Thymus (tissue), 11 donors: ENCODE results near the gene ENGASE. TPM values are rescaled to one million over a fixed set of nuclear protein-coding genes. Genes with fewer than 3 reads are reported as not detected.
"Not testable (repeated sequence)": the region's sequence is repeated elsewhere in the genome, so short reads cannot be mapped to it uniquely, and the experiment has no call there.

Source experiments
- DNase-seq, 9 donors: peaks; one replicate each; pipeline ENCODE4 v3.0.0-alpha.2; 2013; ENCODE audit warnings: low spot score in 9 of 9, low read depth in 6 of 9, missing footprints in 1 of 9
- H3K27ac ChIP-seq, 2 donors: one replicate each; pipeline ENCODE4 v1.5.1; 2013; ENCODE audit warnings: control low read depth in 1 of 2, low read depth in 1 of 2, low read length in 1 of 2, mild to moderate bottlenecking in 1 of 2, moderate library complexity in 1 of 2
- H3K27me3 ChIP-seq, 2 donors: one replicate each; pipeline ENCODE4 v1.5.1; 2013; ENCODE audit warnings: low read length in 1 of 2; ENCODE audit not compliant: control insufficient read depth in 2 of 2, insufficient read depth in 1 of 2
- H3K36me3 ChIP-seq, 2 donors: one replicate each; pipeline ENCODE4 v1.5.1; 2013; ENCODE audit warnings: low read length in 1 of 2, mild to moderate bottlenecking in 1 of 2, moderate library complexity in 1 of 2; ENCODE audit not compliant: control insufficient read depth in 2 of 2, insufficient read depth in 2 of 2
- H3K4me1 ChIP-seq, 2 donors: one replicate each; pipeline ENCODE4 v1.5.1; 2013; ENCODE audit warnings: low read length in 2 of 2; ENCODE audit not compliant: control insufficient read depth in 2 of 2, insufficient read depth in 2 of 2
- H3K4me3 ChIP-seq, 2 donors: one replicate each; pipeline ENCODE4 v1.5.1; 2013; ENCODE audit warnings: low read length in 2 of 2, control low read depth in 1 of 2, mild to moderate bottlenecking in 1 of 2
- H3K9me3 ChIP-seq, 2 donors: one replicate each; pipeline ENCODE4 v1.5.1; 2013; ENCODE audit warnings: low read length in 1 of 2, mild to moderate bottlenecking in 1 of 2; ENCODE audit not compliant: control insufficient read depth in 2 of 2, insufficient read depth in 1 of 2
- WGBS: extraction: QIAGEN DNeasy Blood & Tissue Kit; methylation state at CpG from one replicate; pipeline ENCODE4 v1.1.7; 2013; 5-methylcytosine and 5-hydroxymethylcytosine counted together
- polyA plus RNA-seq: library from polyadenylated mRNA; stranded (reverse); fragments of 200-250 nt; gene quantifications from one replicate; pipeline ENCODE4 v1.2.3, GENCODE V29; 2013
- total RNA-seq: library from RNA; stranded (reverse); fragments of 120-200 nt; gene quantifications from one replicate; pipeline ENCODE4 v1.2.4, GENCODE V29; 2013
- donor health status: healthy.

Gene ENGASE
- total and polyA plus RNA-seq, 2 donors, result 11.2 to 71.1 TPM

- no peak overlapping the region for H3K27ac ChIP-seq
- H3K4me3 ChIP-seq, result no peak overlapping the region
- peaks cover 5 to 16% of the 10 kb centered on the region in 2 donors for H3K4me1 ChIP-seq
- 96% methylated on average over 16 of the region's 16 CpGs for WGBS
- H3K36me3 ChIP-seq, result no peaks in the 10 kb centered on the region
- no peaks in the 10 kb centered on the region for H3K9me3 ChIP-seq
- peaks cover 2 to 70% of the 10 kb centered on the region in 2 donors for H3K27me3 ChIP-seq
- no peak for DNase-seq
Measured at GRCh38 chr17:79029327-79030009, 45.2 kb upstream of the ENGASE start.

- H3K4me3 ChIP-seq, H3K9me3 ChIP-seq, DNase-seq, H3K4me1 ChIP-seq, H3K27ac ChIP-seq, H3K36me3 ChIP-seq: not testable (repeated sequence)
- WGBS, result 98% methylated on average over 12 of the region's 12 CpGs
- H3K27me3 ChIP-seq, result peaks cover 2 to 58% of the 10 kb centered on the region in 2 donors
Measured at GRCh38 chr17:79030636-79031035, 44.0 kb upstream of the ENGASE start.

- H3K36me3 ChIP-seq, result no peaks in the 10 kb centered on the region
- DNase-seq, result no peak
- no peak overlapping the region for H3K4me3 ChIP-seq
- H3K9me3 ChIP-seq, result no peaks in the 10 kb centered on the region
- no peak overlapping the region for H3K27ac ChIP-seq
- H3K4me1 ChIP-seq, result peaks cover 0 to 5% of the 10 kb centered on the region in 2 donors
- WGBS, result 96% methylated on average over 26 of the region's 26 CpGs
- H3K27me3 ChIP-seq, result peaks cover 0 to 42% of the 10 kb centered on the region in 2 donors
Measured at GRCh38 chr17:79031996-79032875, 42.4 kb upstream of the ENGASE start.

GRCh38 chr17:79033046-79033616 is 41.5 kb upstream of the ENGASE start:
- Histone ChIP-seq H3K27ac (no peak overlapping the region), H3K36me3 (no peaks in the 10 kb centered on the region)

GRCh38 chr17:79033741-79034501 is 40.7 kb upstream of the ENGASE start:
- Histone ChIP-seq H3K27ac (no peak overlapping the region), H3K4me3 (no peak overlapping the region), H3K36me3 (no peaks in the 10 kb centered on the region), H3K27me3 (peaks cover 0 to 25% of the 10 kb centered on the region in 2 donors), H3K4me1 (no peaks in the 10 kb centered on the region), H3K9me3 (no peaks in the 10 kb centered on the region)
- no peak for DNase-seq
- 93% methylated on average over 28 of the region's 28 CpGs for WGBS

More at GRCh38 chr17:79033046-79033616, 41.5 kb upstream of the ENGASE start:
- no peak overlapping the region for H3K4me3 ChIP-seq
- H3K9me3 ChIP-seq, result no peaks in the 10 kb centered on the region
- H3K27me3 ChIP-seq, result peaks cover 0 to 33% of the 10 kb centered on the region in 2 donors
- WGBS, result 97% methylated on average over 9 of the region's 9 CpGs
- H3K4me1 ChIP-seq, result no peaks in the 10 kb centered on the region
- no peak for DNase-seq

- H3K27me3 ChIP-seq, result peaks cover 0 to 14% of the 10 kb centered on the region in 2 donors
- H3K4me1 ChIP-seq, result no peaks in the 10 kb centered on the region
- DNase-seq, result no peak
- no peaks in the 10 kb centered on the region for H3K36me3 ChIP-seq
- WGBS, result 83% methylated on average over 8 of the region's 8 CpGs
- no peak overlapping the region for H3K27ac ChIP-seq
- no peak overlapping the region for H3K4me3 ChIP-seq
- no peaks in the 10 kb centered on the region for H3K9me3 ChIP-seq
Measured at GRCh38 chr17:79034931-79035485, 39.6 kb upstream of the ENGASE start.

GRCh38 chr17:79035686-79036085 is 38.9 kb upstream of the ENGASE start:
- H3K36me3 ChIP-seq, result no peaks in the 10 kb centered on the region
- H3K27ac ChIP-seq, result no peak overlapping the region
- DNase-seq, result no peak
- WGBS, result 99% methylated on average over 6 of the region's 6 CpGs
- H3K4me3 ChIP-seq, result no peak overlapping the region
- no peaks in the 10 kb centered on the region for H3K9me3 ChIP-seq
- peaks cover 0 to 14% of the 10 kb centered on the region in 2 donors for H3K27me3 ChIP-seq
- no peaks in the 10 kb centered on the region for H3K4me1 ChIP-seq

GRCh38 chr17:79036181-79036580 is 38.4 kb upstream of the ENGASE start:
- H3K9me3 ChIP-seq, result no peaks in the 10 kb centered on the region
- peaks cover 0 to 14% of the 10 kb centered on the region in 2 donors for H3K27me3 ChIP-seq
- H3K36me3 ChIP-seq, result no peaks in the 10 kb centered on the region
- H3K4me1 ChIP-seq, result no peaks in the 10 kb centered on the region
- H3K27ac ChIP-seq, result no peak overlapping the region
- WGBS, result 97% methylated on average over 6 of the region's 6 CpGs
- H3K4me3 ChIP-seq, result no peak overlapping the region
- DNase-seq, result no peak
